Loucy (cell line): ENCODE measurements around the gene RPS6KA5.

Source experiments
- CTCF ChIP-seq: fragments of 200-600 bp; sonication (generic); conservative IDR thresholded peaks from 2 replicates; pipeline ENCODE4 v1.5.1; 2014; ENCODE audit warnings: mild to moderate bottlenecking, antibody characterized with exemption, low read length
- EZH2phosphoT487 ChIP-seq: fragments of 200-600 bp; IDR thresholded peaks from 2 replicates; pipeline ENCODE4 v1.6.1; 2018; ENCODE audit warnings: antibody characterized with exemption, mild to moderate bottlenecking, moderate library complexity, borderline replicate concordance

GRCh38 chr14:90844321-90844720, 216.1 kb downstream of the RPS6KA5 start:
- TF ChIP-seq CTCF (no peak), EZH2phosphoT487 (no peak)
